Loucy (cell line): ENCODE data around the gene CNIH3.

Source experiments
- EZH2phosphoT487 ChIP-seq: fragments of 200-600 bp; IDR thresholded peaks from 2 replicates; pipeline ENCODE4 v1.6.1; 2018; ENCODE audit warnings: antibody characterized with exemption, mild to moderate bottlenecking, moderate library complexity, borderline replicate concordance
- TF ChIP-seq, protein P1 (sequence below): fragments of 200-600 bp; sonication (generic); conservative IDR thresholded peaks from 2 replicates; pipeline ENCODE4 v1.5.1; 2014; ENCODE audit warnings: mild to moderate bottlenecking, antibody characterized with exemption, low read length

GRCh38 chr1:224718470-224719053 is 102.4 kb downstream of the CNIH3 start:
- TF ChIP-seq, protein P1, sequence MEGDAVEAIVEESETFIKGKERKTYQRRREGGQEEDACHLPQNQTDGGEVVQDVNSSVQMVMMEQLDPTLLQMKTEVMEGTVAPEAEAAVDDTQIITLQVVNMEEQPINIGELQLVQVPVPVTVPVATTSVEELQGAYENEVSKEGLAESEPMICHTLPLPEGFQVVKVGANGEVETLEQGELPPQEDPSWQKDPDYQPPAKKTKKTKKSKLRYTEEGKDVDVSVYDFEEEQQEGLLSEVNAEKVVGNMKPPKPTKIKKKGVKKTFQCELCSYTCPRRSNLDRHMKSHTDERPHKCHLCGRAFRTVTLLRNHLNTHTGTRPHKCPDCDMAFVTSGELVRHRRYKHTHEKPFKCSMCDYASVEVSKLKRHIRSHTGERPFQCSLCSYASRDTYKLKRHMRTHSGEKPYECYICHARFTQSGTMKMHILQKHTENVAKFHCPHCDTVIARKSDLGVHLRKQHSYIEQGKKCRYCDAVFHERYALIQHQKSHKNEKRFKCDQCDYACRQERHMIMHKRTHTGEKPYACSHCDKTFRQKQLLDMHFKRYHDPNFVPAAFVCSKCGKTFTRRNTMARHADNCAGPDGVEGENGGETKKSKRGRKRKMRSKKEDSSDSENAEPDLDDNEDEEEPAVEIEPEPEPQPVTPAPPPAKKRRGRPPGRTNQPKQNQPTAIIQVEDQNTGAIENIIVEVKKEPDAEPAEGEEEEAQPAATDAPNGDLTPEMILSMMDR, result no peak
- no peak for TF ChIP-seq EZH2phosphoT487
